ENCODE data around the gene IQCE.

DNA sequence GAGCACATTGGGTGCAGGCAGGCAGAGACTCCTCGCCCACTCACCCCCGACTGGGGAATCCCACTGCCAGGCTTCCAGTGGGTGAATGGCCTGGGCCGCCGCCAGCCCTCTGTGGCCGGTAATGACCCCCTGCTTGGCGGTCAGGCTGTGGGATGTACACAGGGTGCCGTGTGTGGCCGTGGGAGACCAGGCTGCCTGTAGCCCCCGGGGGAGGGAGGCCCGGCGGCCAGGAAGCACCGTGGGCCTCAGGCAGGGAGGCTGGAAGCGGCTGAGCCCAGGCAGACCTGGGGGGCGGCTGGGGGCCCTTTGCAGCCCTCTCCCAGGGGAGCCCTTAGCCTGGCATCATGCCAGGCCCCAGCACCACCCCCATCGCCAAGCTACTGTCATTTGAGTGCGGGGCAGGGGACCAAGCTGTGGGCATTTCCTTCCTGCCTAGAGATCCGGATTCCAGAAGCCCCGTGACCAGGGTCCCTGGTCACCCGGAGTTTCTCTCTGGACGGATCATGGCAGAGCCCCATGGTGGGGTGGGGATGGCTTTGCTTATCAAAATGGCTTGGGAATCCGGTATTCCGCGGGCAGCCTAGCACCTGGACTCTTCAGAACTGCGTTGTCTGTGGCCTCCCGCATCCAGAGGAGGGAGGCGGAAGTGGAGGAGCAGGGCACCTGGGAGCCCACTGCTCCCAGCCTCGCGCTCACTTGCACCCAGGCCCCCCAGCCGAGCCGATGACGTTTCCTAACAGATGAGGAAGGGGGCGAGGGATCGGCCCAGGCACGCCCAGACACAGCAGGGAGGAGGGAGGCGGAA, 74.2 kb downstream of the IQCE start:
- TF ChIP-seq, protein P1, sequence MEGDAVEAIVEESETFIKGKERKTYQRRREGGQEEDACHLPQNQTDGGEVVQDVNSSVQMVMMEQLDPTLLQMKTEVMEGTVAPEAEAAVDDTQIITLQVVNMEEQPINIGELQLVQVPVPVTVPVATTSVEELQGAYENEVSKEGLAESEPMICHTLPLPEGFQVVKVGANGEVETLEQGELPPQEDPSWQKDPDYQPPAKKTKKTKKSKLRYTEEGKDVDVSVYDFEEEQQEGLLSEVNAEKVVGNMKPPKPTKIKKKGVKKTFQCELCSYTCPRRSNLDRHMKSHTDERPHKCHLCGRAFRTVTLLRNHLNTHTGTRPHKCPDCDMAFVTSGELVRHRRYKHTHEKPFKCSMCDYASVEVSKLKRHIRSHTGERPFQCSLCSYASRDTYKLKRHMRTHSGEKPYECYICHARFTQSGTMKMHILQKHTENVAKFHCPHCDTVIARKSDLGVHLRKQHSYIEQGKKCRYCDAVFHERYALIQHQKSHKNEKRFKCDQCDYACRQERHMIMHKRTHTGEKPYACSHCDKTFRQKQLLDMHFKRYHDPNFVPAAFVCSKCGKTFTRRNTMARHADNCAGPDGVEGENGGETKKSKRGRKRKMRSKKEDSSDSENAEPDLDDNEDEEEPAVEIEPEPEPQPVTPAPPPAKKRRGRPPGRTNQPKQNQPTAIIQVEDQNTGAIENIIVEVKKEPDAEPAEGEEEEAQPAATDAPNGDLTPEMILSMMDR (IDR thresholded peaks at IDR 0.05; ENCODE audit: poor library complexity), result no peak
- TF ChIP-seq EZH2phosphoT487 (IDR thresholded peaks at IDR 0.05; ENCODE audit: low read depth, severe bottlenecking, unreplicated experiment) (no peak), EZH2 (IDR thresholded peaks at IDR 0.05; ENCODE audit: borderline replicate concordance) (no peak)
